Measurements from ENCODE around the gene KAZN. TPM values are rescaled to one million over a fixed set of nuclear protein-coding genes. Genes with fewer than 3 reads are reported as not detected.

The KAZN gene
- total and polyA plus RNA-seq, 2 donors, result 7.2 to 8.4 TPM

- DNase-seq (ENCODE audit: extremely low spot score), result no peak
- no peaks in the 10 kb centered on the region for H3K36me3 ChIP-seq (ENCODE audit: insufficient read depth)
- H3K4me1 ChIP-seq (ENCODE audit: insufficient read depth), result no peaks in the 10 kb centered on the region
- no peak overlapping the region for H3K27ac ChIP-seq (ENCODE audit: low read depth)
- H3K4me3 ChIP-seq (ENCODE audit: low read depth, low read length), result no peak overlapping the region
- 91% methylated on average over 2 of the region's 2 CpGs for WGBS
Observed at GRCh38 chr1:14712136-14712535, 113.7 kb downstream of the KAZN start.

GRCh38 chr1:14713077-14713476 lies 114.6 kb downstream of the KAZN start:
- Histone ChIP-seq H3K27ac (ENCODE audit: low read depth) (no peak overlapping the region), H3K4me3 (ENCODE audit: low read depth, low read length) (no peak overlapping the region), H3K36me3 (ENCODE audit: insufficient read depth) (no peaks in the 10 kb centered on the region), H3K4me1 (ENCODE audit: insufficient read depth) (no peaks in the 10 kb centered on the region)
- WGBS, result 70% methylated on average over 4 of the region's 4 CpGs
- DNase-seq (ENCODE audit: extremely low spot score), result no peak

GRCh38 chr1:14715266-14715665 lies 116.8 kb downstream of the KAZN start:
- DNase-seq (ENCODE audit: extremely low spot score), result no peak
- Histone ChIP-seq H3K27ac (ENCODE audit: low read depth) (no peak overlapping the region), H3K36me3 (ENCODE audit: insufficient read depth) (no peaks in the 10 kb centered on the region), H3K4me3 (ENCODE audit: low read depth, low read length) (no peak overlapping the region), H3K4me1 (ENCODE audit: insufficient read depth) (no peaks in the 10 kb centered on the region)
- 89% methylated on average over 10 of the region's 10 CpGs for WGBS

- DNase-seq (ENCODE audit: extremely low spot score), result no peak
- H3K36me3 ChIP-seq (ENCODE audit: insufficient read depth), result no peaks in the 10 kb centered on the region
- H3K4me3 ChIP-seq (ENCODE audit: low read depth, low read length), result no peak overlapping the region
- H3K27ac ChIP-seq (ENCODE audit: low read depth), result no peak overlapping the region
- WGBS, result 84% methylated on average over 7 of the region's 7 CpGs
- no peaks in the 10 kb centered on the region for H3K4me1 ChIP-seq (ENCODE audit: insufficient read depth)
Observed at GRCh38 chr1:14715802-14716201, 117.3 kb downstream of the KAZN start.

GRCh38 chr1:14716474-14716873 lies 118.0 kb downstream of the KAZN start:
- DNase-seq (ENCODE audit: extremely low spot score), result no peak
- WGBS, result 81% methylated on average over 5 of the region's 5 CpGs
- Histone ChIP-seq H3K36me3 (ENCODE audit: insufficient read depth) (no peaks in the 10 kb centered on the region), H3K27ac (ENCODE audit: low read depth) (no peak overlapping the region), H3K4me1 (ENCODE audit: insufficient read depth) (no peaks in the 10 kb centered on the region), H3K4me3 (ENCODE audit: low read depth, low read length) (no peak overlapping the region)

- WGBS, result 95% methylated on average over 7 of the region's 7 CpGs
- Histone ChIP-seq H3K4me3 (ENCODE audit: low read depth, low read length) (no peak overlapping the region), H3K36me3 (ENCODE audit: insufficient read depth) (no peaks in the 10 kb centered on the region), H3K27ac (ENCODE audit: low read depth) (no peak overlapping the region), H3K4me1 (ENCODE audit: insufficient read depth) (no peaks in the 10 kb centered on the region)
- DNase-seq (ENCODE audit: extremely low spot score), result no peak
Observed at GRCh38 chr1:14718476-14718875, 120.0 kb downstream of the KAZN start.

GRCh38 chr1:14723401-14723800 lies 124.9 kb downstream of the KAZN start:
- Histone ChIP-seq H3K27ac (ENCODE audit: low read depth) (no peak overlapping the region), H3K4me3 (ENCODE audit: low read depth, low read length) (no peak overlapping the region), H3K36me3 (ENCODE audit: insufficient read depth) (no peaks in the 10 kb centered on the region), H3K4me1 (ENCODE audit: insufficient read depth) (no peaks in the 10 kb centered on the region)
- WGBS, result 80% methylated on average over 11 of the region's 11 CpGs
- DNase-seq (ENCODE audit: extremely low spot score), result no peak

GRCh38 chr1:14724246-14724645 lies 125.8 kb downstream of the KAZN start:
- no peak overlapping the region for H3K4me3 ChIP-seq (ENCODE audit: low read depth, low read length)
- WGBS, result 86% methylated on average over 5 of the region's 5 CpGs
- H3K27ac ChIP-seq (ENCODE audit: low read depth), result no peak overlapping the region
- no peaks in the 10 kb centered on the region for H3K4me1 ChIP-seq (ENCODE audit: insufficient read depth)
- DNase-seq (ENCODE audit: extremely low spot score), result no peak
- H3K36me3 ChIP-seq (ENCODE audit: insufficient read depth), result no peaks in the 10 kb centered on the region

- no peak overlapping the region for H3K27ac ChIP-seq (ENCODE audit: low read depth)
- WGBS, result 88% methylated on average over 7 of the region's 7 CpGs
- H3K4me1 ChIP-seq (ENCODE audit: insufficient read depth), result no peaks in the 10 kb centered on the region
Observed at GRCh38 chr1:14724678-14725077, 126.2 kb downstream of the KAZN start.

GRCh38 chr1:14725238-14725637 lies 126.8 kb downstream of the KAZN start:
- H3K36me3 ChIP-seq (ENCODE audit: insufficient read depth), result no peaks in the 10 kb centered on the region
- no peaks in the 10 kb centered on the region for H3K4me1 ChIP-seq (ENCODE audit: insufficient read depth)
- no peak overlapping the region for H3K4me3 ChIP-seq (ENCODE audit: low read depth, low read length)
- H3K27ac ChIP-seq (ENCODE audit: low read depth), result no peak overlapping the region
- DNase-seq (ENCODE audit: extremely low spot score), result no peak
- WGBS, result 93% methylated on average over 1 of the region's 1 CpG

More at GRCh38 chr1:14724678-14725077, 126.2 kb downstream of the KAZN start:
- DNase-seq (ENCODE audit: extremely low spot score), result no peak
- Histone ChIP-seq H3K36me3 (ENCODE audit: insufficient read depth) (no peaks in the 10 kb centered on the region), H3K4me3 (ENCODE audit: low read depth, low read length) (no peak overlapping the region)

- Histone ChIP-seq H3K27ac (ENCODE audit: low read depth) (no peak overlapping the region), H3K4me3 (ENCODE audit: low read depth, low read length) (no peak overlapping the region), H3K4me1 (ENCODE audit: insufficient read depth) (no peaks in the 10 kb centered on the region), H3K36me3 (ENCODE audit: insufficient read depth) (no peaks in the 10 kb centered on the region)
- DNase-seq (ENCODE audit: extremely low spot score), result no peak
- 46% methylated on average over 2 of the region's 2 CpGs for WGBS
Observed at GRCh38 chr1:14725695-14726094, 127.2 kb downstream of the KAZN start.

- WGBS, result 90% methylated on average over 6 of the region's 6 CpGs
- no peak for DNase-seq (ENCODE audit: extremely low spot score)
Observed at GRCh38 chr1:14726606-14727005, 128.1 kb downstream of the KAZN start.

GRCh38 chr1:14728516-14728915 lies 130.0 kb downstream of the KAZN start:
- Histone ChIP-seq H3K4me1 (ENCODE audit: insufficient read depth) (no peaks in the 10 kb centered on the region), H3K4me3 (ENCODE audit: low read depth, low read length) (no peak overlapping the region)
- WGBS, result 66% methylated on average over 7 of the region's 7 CpGs

More at GRCh38 chr1:14726606-14727005, 128.1 kb downstream of the KAZN start:
- no peak overlapping the region for H3K4me3 ChIP-seq (ENCODE audit: low read depth, low read length)
- no peaks in the 10 kb centered on the region for H3K36me3 ChIP-seq (ENCODE audit: insufficient read depth)
- no peaks in the 10 kb centered on the region for H3K4me1 ChIP-seq (ENCODE audit: insufficient read depth)
- no peak overlapping the region for H3K27ac ChIP-seq (ENCODE audit: low read depth)

GRCh38 chr1:14732728-14733047 lies 134.2 kb downstream of the KAZN start:
- H3K36me3 ChIP-seq (ENCODE audit: insufficient read depth), result no peaks in the 10 kb centered on the region
- no peak overlapping the region for H3K27ac ChIP-seq (ENCODE audit: low read depth)
- 76% methylated on average over 5 of the region's 5 CpGs for WGBS
- H3K4me1 ChIP-seq (ENCODE audit: insufficient read depth), result no peaks in the 10 kb centered on the region
- no peak for DNase-seq (ENCODE audit: extremely low spot score)
- H3K4me3 ChIP-seq (ENCODE audit: low read depth, low read length), result no peak overlapping the region

More at GRCh38 chr1:14728516-14728915, 130.0 kb downstream of the KAZN start:
- Histone ChIP-seq H3K36me3 (ENCODE audit: insufficient read depth) (no peaks in the 10 kb centered on the region), H3K27ac (ENCODE audit: low read depth) (no peak overlapping the region)
- no peak for DNase-seq (ENCODE audit: extremely low spot score)

- Histone ChIP-seq H3K27ac (ENCODE audit: low read depth) (no peak overlapping the region), H3K36me3 (ENCODE audit: insufficient read depth) (no peaks in the 10 kb centered on the region), H3K4me3 (ENCODE audit: low read depth, low read length) (no peak overlapping the region), H3K4me1 (ENCODE audit: insufficient read depth) (no peaks in the 10 kb centered on the region)
- 58% methylated on average over 21 of the region's 21 CpGs for WGBS
- no peak for DNase-seq (ENCODE audit: extremely low spot score)
Observed at GRCh38 chr1:14733048-14733778, 134.7 kb downstream of the KAZN start.
